Kidney tubule cell (primary cell): Measurements from ENCODE around the gene OR52I1.
A peak's percentile ranks its signal among the peaks of the same experiment; 100 is the strongest.

Source experiments
- DNase-seq: peaks from one replicate; pipeline ENCODE4 v3.0.0-alpha.2; 2018; ENCODE audit warnings: low spot score

Gene OR52I1

GRCh38 chr11:4593739-4594138 lies at the start of gene OR52I1:
Gene OR52I1, plus strand, starts transcription at chr11:4594039. Its CDS starts 0 bp downstream, at chr11:4594039.
- no peak for DNase-seq

- DNase-seq: no peak
Observed at GRCh38 chr11:4544891-4545290, 48.9 kb upstream of the OR52I1 start, which contains the start of gene OR52M1. Gene OR52M1, plus strand, starts transcription at chr11:4545191. Its CDS starts 0 bp downstream, at chr11:4545191.

DNA sequence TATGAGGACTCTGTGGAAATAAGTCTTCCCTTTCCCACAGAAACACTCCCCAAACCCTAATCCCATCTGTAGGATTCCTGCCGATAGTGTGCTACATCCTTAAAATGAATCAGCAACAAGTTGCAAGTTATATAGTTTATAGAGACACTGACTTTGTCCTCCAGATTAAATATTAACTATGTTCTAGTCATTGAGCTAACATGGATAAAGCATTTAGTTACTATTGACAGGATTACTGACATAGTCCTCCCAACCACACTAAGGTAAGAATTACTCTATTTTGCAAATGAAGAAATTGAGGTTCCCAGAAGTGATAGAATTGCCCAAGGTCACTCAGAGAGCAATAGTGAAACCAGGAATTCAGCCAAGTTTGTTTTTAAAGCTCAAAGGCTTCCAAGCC lies 47.0 kb upstream of the OR52I1 start:
- peak; percentile 63 for DNase-seq

DNA sequence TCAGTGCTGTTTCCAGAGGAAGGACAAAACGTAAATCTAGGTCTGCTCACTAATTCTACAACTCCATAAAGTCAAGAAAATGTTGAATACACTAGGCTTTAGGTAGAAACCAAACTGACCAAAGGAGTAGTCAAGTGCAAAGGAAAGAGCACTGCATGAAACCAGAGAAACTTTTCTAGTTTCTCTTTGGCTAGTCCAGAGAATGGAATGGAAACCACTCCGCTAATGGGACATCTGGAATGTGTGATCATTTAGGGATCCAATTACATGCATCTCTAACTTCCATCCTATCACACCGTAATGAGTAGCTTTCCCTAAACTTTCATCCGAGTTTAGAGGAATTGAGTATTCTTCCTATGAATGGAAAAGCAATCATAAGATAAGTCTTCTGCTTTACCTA lies 46.4 kb upstream of the OR52I1 start:
- no peak for DNase-seq

- DNase-seq: peak; percentile 14
Observed at GRCh38 chr11:4551346-4551979, 42.4 kb upstream of the OR52I1 start.

- no peak for DNase-seq
Observed at GRCh38 chr11:4559527-4560440, 34.1 kb upstream of the OR52I1 start.

GRCh38 chr11:4560467-4560866 lies 33.4 kb upstream of the OR52I1 start:
- DNase-seq: no peak

DNA sequence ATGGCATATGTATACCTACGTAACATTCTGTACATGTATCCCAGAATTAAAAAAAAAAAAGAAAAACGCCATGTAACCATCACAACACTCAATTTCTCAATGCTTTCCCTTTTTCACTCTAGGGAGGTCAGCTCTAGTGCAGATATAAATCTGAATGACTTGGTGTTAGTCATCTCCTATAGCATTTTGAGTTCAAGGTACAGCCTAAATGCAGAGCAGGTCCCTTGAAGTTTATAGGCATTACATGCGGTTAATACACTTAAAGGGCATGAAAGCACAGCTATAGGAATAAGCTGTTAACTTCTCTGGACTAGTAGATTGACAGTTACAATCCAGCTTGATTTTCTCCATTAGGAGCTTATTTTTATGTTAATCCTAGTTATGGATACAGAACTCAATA lies 28.5 kb upstream of the OR52I1 start:
- DNase-seq: no peak

DNA sequence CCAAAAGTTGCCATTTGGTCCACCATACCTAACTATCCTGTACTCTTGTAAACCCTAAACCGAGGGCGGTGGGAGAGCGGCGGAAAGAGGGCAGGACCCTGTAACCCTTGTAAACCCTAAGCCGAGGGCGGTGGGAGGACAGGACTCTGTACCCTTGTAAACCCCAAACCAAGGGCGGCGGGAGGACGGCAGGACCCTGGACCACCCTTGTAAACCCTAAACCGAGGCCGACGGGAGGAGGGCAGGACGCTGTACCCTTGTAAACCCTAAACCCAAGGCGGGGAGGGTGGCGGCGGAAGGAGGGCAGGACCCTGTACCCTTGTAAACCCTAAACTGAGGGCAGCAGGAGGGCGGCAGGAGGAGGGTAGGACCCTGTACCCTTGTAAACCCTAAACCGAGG lies 24.8 kb upstream of the OR52I1 start:
- no peak for DNase-seq

GRCh38 chr11:4576880-4577279 lies 17.0 kb upstream of the OR52I1 start:
- DNase-seq: no peak

DNA sequence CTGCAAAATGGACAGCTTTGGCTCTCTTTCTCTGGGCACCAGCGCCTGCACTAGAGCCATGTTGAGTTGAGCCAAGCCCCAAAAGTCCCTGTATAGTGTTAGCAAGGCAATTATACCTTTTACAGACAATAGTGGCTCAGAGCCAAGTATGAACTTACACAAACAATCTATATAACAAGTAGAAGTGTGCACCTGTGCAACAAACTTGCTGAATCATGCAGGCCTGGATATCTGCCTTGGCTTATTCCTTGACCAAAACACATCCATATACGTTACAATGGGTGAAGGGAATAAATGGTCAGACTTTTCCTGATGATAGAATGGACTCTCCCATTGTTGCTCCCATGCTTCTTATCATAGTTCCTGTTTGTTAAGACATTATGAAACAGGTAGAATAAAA lies 16.1 kb upstream of the OR52I1 start:
- DNase-seq: no peak

- no peak for DNase-seq
Observed at GRCh38 chr11:4578624-4579023, 15.2 kb upstream of the OR52I1 start.

GRCh38 chr11:4580124-4580523 lies 13.7 kb upstream of the OR52I1 start:
- DNase-seq: no peak

GRCh38 chr11:4581443-4581842 lies 12.4 kb upstream of the OR52I1 start, which contains the start of gene OR52I2:
Gene OR52I2, plus strand, starts transcription at chr11:4581743.
- DNase-seq: no peak

- DNase-seq: no peak
Observed at GRCh38 chr11:4589017-4589416, 4.8 kb upstream of the OR52I1 start.

DNA sequence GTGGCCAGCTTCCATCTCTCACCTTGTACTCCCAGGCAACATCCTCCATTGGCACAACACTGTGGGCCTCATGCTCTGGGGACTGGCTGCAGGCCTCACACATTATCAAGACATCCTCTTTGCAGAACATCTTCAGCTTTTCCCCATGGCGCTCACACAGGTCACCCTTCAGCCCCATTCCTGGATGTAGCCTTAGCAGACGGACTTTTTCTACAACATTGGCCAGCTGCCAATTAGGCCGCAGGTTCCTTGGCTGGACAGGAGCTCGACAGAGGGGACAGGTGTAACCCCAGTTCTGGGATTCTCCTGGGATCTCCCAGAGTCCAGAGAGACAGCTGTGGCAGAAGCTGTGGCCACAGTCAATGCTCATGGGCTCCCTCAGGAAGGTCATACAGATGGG lies 11.2 kb downstream of the OR52I1 start:
- DNase-seq: no peak

GRCh38 chr11:4606231-4607015 lies 12.6 kb downstream of the OR52I1 start:
- peak; percentile 35 for DNase-seq

DNA sequence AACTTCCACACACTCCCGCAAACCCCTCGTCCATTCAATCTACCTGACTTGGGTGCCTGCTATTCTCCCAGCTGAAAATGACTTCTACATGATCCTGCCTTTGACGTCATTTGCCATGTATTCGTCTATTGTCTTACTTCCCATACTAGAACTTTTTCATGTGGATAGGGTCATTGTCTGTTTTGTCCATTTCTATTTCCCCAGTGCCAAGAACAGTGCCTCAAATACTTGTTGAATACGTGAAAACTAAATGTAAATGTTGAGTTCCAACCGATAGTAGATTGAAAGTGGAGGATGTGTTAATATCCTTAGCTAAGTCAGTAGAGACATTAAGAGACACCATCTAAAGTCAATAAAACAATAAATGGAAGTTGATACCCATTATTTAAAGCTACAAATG lies 13.3 kb downstream of the OR52I1 start:
- DNase-seq: peak; percentile 33

DNA sequence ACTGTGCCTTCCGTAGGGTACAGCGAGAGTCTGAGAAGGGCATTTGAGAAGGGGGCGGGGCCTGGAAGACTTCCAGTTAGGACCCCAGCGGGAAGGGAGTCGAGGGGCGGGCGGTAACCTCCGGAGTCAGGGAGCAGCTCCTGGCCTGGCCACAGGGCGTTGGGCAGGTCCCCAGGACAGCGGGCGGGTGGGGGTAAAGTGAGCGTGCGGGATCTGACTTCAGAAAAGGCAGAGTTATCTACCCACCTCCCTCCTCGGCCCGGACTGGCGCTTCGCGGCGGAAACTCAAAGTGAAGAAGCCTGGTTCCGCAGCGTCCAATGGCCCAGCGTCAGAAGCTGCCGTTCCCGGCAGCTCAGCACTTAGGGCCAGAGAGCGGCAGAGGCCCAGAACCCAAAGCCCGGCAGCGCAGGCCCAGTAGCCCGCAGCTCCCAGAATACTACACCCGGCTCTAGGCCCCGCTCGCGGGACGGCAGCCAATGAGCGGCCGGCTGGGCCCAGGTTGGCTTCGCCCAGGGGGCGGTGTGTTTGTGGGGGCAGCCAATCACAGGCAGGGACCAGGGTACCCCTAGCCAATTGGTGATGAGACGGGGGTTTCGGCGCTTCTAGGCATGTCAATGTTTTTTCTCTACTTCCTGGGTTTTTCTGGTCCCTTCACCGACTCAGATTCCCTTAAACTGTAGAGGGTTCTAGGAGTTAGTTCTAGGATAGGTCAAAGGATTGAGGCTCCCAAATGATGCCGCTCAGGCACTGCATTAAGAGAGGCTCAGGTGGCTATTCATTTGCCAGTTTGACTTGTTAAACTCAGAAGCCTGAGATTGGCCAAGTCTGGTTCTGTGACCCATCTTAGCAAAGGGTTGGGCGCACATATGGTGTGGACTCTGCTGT lies 14.2 kb downstream of the OR52I1 start, which contains the start of gene TRIM68:
Gene TRIM68 (minus strand): TSS at position 451 of the 886 bp plus-strand sequence. CDS start 2,727 bp downstream, outside the sequence.
- DNase-seq: peak; percentile 96

GRCh38 chr11:4610258-4610935 lies 16.6 kb downstream of the OR52I1 start:
- DNase-seq: peak; percentile 10

DNA sequence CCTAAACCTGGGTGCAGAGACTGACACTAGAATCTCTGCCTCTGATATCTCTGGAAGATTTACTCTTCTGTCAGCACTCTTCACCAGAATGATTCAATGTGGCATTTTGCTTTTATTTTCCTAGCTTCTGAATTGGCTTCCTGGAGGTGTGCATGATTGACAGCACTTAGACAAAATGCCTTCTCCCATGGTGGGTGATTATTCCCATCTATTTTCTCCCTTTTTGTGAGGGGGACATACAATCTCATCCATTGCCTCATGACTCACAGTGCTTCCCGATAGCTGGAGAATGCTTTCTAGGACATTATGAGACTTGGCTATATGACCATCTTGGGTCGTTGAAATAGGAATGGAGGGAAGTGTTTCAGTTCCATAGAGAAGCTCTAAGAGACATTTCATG lies 18.1 kb downstream of the OR52I1 start:
- DNase-seq: no peak
